ENCODE measurements around the gene EPHA1.
A peak's percentile ranks its signal among the peaks of the same experiment; 100 is the strongest.

Gene EPHA1

DNA sequence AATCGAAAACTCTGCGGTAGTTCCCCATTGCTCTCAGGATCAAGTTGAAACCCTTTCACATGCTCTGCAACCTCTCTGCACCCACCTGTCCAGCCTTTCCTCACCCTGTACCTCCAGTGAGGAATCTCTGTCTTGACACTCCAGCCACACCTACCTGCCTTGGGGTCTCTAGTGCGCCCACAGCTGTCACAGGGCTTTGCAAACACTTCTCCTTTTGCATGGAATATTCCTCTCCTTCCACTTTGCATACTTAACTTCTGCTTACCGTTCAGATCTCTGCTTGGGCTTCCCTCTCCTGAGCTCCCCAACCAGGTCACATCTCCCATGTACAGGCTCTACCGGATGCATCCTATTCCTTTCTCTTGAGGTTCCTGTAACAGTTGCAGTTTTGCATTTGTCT is 34.1 kb downstream of the EPHA1 start:
- DNase-seq (ENCODE audit: low spot score), result no peak

DNA sequence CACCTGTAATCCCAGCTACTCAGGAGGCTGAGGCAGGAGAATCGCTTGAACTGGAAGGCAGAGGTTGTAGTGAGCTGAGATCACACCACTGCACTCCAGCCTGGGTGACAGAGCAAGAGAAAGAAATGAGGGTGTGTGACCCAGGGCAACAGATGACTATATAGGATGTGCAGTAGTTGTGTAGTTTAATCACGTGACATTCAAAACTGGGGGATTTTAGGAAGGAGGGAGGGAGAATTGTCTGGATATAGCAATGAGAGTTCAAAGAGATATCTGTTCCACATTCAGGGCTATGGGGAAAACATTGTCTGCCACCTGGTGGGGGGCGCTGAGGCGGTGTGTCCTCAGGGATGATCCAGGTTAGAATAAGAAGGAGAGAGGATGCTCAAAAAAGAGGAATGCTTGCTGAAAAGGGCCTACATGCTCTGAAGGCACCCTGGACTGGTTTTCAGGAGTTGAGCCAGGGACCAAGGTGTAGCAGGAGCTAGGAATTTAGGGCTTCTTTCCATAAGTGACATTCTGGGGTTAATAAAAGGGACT is 35.3 kb downstream of the EPHA1 start:
- no peak for DNase-seq (ENCODE audit: low spot score)

DNA sequence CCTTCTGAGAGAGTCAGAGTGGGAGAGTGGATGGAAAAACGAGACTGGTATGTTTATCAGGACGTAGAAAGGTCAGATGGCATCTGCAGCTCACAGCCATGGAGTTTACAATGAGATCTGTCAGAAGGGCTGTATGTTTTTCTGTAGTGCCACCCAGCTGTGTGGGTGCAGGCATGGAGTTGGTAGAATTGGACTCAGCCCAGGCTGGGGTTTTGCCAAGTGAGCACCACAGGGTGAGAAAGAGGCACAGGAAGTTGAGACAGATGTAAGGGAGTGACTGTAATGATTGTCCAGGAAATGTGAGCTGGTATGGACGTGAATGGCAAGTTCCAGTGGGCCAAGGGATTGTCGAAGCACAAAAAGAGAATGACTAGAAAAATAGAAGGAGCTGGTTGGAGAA is 36.6 kb downstream of the EPHA1 start:
- peak; percentile 61 for DNase-seq (ENCODE audit: low spot score)

DNA sequence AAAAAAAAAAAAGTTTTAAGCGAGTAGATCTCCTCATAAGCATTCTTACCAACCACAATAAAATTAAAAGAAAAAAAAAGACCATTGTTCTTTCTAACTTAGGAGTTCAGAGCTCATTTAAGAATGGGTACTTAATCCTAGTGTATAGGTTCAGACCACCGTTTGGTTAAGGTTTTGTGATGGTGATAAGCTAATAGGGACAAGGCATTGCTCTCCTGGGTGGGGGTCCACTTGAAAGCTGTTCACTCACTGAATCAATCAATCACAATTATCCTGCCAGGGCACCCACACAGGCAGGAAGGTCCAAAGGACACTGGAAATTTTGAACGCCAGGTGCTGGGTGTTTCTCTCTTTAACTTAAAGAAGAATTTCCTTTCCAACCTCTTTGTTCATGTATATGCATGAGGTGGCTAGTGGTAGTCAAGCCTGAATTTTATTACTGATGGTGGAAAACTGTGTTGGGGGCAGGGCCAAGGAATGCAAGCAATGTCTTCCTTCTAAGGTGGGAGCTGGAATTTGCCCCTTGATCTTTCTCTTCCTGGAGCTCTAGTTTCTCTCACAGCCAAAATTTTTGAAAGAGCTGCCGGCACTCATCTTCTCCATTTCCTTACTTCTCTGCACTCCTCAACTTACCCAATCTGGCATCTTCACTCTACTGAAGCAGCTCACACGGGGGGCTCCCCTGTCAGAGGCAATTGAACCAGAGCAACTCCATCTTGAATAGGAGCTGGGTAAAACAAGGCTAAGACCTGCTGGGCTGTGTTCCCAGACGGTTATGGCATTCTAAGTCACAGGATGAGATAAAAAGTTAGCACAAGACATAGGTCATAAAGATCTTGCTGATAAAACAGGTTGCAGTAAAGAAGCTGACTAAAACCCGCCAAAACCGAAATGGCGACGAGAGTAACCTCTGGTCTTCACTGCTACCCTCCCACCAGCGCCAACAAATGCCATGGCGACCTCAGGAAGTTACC is 38.7 kb downstream of the EPHA1 start:
- DNase-seq (ENCODE audit: low spot score), result no peak

DNA sequence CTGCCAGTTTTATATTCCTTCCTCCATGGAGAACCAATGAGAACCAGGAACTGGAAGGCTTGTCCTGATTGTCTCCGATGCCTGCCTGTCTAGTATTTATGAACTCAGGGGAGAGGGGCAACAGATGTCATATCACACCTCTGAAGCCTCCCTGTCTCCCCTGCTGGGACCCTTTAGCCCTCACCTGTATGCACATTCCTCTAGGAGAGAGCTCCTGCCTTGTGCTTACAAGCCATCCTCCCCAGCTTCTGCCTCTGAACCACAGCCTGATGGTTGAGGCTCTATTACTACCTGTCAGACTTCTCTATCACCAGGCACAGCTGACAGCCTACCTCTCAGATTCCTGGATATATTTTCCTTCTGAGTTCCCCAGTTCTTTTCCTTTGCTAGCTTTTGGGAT is 40.3 kb downstream of the EPHA1 start:
- DNase-seq (ENCODE audit: low spot score), result no peak

DNA sequence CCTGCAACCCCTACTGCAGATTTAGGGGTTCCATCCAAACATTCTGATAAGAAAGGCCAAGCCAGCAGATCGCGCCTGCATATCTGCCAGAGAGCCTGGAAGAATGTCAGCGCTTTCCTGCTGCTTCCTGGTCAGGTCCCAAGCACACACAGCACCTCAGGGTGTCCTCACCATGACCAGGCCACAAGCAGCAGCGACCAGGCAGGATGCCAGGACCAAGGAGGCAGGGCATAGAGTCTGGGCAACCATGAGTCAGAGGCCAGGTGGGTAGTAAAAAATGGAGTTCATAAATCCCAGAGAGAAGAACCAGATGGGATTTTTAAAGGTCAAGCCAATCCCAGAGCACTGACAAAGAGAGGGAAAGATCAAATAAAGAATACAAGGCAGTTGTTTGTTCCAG is 40.7 kb downstream of the EPHA1 start:
- DNase-seq (ENCODE audit: low spot score), result no peak

DNA sequence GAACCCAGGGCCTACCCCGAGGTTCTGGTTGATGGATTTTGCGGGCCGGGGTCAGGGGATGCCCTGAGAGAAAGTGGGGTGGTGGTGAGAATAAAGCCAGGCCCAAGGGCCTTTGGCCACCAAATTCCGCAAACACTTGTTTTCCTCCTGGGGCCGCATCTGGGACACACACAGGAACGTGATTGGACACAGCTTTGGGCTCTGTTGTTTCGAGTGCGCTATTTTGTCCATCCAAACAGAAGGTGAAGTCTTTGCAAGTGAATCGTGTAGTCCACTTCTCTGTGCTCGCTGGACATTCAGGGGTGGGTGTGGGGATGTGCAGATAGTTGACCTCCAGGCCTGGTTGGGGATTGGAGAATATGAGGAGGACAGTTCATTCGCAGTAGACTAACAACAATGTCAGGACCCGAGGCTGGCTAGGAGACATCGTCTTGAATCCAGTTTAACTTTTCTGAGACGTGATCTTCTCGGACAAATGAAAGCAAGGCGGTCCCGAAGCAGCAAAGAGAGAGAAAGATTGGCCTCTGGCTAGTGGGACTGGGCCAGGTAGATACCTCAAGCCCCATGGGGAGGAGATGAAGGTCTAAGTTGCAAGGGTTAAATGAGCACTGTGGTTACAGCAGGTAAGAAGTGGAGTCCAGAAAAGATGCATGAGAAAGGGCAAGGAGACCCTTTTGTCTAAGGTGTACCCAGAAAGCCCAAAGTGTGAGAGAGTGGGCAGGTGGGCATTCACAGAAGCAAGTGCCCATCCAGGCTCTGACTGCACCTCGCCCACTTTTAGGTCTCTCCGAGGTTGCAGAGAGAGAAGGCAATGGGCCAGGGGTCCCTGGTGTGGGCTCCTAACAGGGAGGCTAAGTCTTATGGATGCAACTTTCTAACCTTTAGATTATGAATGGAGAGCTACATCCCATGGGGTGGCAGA is 45.4 kb downstream of the EPHA1 start:
- no peak for DNase-seq (ENCODE audit: low spot score)

DNA sequence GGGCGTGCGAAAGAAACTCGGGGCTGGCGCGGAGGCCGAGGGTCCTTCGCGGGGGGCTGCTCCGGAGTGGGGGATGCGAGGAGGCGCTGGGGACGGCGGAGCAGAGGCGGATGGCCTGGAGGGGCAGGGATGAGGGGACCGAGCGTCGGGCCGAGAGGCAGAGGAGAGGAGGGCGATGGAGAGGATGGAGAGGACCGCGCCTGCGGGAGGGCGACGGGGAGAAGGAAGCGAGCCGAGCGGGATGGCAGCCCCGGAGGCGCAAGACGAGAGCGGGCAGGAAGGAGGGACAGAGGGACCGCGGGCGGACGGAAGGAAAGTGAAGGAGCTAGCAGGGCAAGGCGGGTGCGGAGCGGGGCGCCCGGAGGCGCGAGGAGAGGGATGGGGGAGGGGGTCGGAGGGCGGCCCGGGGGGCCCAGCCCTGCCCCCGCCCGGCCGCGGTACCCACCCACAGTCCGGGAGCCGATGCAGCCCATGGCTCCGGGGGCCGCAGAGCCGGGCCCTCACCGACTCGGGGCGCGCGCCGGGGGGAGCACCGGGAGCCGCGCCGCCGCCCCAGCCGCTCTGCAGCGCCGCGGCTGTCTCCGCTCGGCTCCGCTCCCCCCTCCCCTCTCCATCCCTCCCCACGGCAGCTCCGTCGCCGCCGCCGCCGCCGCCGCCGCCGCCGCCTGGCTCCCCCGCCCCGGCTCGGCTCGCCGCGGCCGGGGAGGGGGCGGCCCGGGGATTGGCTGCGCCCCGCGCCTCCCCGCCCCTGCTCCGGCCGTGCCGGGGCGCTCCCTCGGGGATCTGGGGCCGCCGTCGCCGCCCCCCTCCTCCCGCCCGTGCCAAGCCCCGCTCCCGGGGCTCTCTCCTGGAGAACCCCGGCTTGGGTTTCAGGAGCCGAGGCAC is 46.3 kb downstream of the EPHA1 start, which contains the start of gene FAM131B:
TSS of gene FAM131B (minus strand) at position 583 of the 885 bp plus-strand sequence. CDS start at position 473, 110 bp downstream.
- DNase-seq (ENCODE audit: low spot score), result no peak

DNA sequence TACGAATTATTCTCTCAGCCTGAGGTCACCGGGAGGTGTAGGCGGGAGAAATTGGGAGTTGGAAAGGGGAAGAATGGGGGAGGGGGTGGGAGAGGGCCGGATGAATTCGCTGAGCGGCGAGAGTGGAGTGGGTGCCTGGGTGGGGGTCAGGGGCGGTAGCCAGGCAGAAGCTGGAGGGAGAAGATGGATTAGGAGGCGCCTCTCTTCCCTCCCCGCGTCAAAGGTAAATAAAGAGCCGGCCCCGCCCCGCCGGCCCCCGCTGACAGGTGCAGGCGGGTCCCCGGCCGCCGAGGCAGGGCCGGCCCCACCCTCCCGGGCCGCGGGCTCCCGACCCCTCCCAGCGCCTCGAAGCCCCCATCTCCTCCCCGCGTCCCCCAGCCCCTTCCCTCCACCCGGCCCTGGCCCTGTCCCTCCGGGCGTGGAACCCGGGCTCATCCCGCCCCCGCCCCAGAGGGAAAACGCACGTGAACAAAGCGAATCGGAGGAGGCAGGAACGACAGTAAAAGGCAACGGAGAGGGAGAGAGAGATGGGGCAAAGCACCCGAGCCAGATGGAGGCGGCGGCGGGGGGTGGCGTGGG is 47.0 kb downstream of the EPHA1 start:
- DNase-seq (ENCODE audit: low spot score), result no peak

DNA sequence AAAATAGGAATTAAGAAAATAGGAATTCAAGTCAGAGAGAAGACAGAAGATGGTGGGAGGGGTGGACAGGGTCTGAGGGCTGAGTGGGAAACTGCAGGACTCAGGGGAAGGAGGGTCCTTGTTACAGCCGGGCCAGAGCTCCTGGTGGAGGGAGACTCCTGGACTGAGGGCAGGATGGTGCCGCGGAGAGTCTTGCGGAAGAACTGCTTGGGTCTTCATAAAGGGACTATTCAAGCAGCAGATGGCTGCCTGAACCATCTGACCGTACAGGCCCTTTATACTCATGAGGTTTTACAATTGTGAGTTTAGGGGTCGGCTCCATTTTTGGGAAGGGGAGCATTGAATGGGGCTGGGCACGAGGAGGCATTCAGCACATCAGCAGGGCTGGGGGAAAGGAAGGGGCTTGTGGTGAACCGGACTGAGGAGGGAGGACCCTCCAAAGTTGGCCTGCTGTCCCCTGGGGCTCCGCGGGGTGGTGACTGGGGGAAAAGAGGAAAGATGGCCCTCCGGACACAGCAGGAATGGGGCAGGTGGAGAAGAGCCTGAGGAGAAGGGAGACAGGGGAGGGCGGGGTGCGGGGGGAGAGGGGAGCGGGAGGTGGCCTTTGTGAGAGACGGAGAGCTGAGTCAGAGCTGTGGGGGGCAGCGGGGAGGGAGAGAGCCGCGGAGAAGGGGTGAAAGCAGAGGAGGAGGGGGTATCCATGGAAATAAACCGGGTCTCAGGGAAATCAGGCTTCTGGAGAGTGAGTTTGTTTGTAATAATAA is 47.7 kb downstream of the EPHA1 start:
- DNase-seq (ENCODE audit: low spot score), result no peak

DNA sequence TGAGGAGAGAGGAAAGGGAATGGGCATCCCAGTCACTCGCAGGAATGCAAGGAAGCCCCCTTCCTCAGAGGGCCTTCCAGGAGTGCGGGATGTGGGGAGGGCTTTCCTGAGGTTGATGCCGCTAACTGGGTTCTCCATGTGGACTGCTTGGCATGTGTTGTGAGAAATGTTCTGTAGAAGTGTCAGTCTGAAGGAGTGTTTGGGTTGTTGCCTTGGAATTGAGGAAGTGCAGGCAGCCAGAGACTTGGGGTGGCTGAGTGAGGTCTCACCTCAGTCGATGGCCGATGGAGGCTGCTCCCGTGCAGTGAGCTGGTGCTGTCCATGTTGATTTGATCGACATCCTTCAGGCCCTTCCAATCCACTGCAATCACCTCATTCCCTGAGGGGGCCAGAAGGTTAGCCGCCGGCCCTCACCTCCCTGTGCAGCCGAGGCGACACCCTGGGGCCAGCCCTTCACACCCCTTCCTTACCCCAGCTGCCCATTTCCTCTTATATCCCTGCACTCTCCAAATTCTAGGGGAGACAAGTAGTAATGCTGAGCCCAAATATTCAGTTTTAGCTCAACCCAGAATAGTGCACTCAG is 48.8 kb downstream of the EPHA1 start:
- no peak for DNase-seq (ENCODE audit: low spot score)

DNA sequence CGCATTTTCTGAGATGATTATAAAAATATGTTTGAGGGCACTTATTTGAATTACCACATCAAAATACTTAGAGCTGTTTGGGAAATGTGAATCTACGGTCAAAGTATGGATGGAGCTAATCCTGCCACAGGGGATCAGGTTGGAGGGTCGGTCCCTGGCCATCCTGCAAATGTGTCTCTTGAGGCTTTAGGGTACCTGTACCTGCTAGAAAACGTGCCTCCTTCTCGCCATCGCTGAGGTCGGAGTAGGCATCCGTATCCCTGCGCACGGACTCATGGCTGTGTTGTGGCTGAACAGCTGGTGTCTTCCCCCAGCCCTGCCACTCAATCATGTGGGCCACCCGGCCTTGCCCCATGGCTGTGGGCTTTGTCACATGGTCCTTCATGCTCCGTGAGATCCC is 50.0 kb downstream of the EPHA1 start:
- no peak for DNase-seq (ENCODE audit: low spot score)

DNA sequence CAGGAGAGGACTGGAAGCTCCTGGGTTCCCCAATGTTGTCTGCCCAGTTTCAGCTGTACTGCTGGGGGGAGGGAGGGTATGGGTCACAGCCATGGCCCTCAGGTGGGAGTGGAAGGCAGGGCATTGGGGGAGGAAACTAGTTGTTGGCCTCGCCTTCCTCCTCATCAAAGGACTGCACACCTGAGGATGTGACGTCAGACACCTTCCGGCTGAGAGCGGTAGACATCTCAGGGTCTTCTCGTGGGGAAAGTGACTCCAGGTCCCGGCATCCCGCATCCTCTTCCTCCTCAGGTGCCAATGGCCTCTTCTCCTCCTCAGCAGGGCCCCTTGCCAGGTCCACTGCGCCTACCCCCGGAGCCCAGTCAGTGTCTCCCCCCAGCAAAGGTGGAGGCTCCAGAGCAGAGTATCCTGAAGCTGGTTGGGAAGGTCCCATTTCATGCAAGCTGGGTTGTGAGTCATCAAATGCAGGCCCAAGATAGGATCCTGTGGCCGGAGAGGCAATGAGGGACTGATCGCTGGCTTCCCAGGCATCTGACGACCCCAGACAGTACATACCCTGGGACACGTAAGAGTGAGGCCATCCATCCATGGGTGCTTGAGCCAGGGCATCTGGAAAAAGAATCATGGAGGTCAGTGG is 52.1 kb downstream of the EPHA1 start:
- DNase-seq (ENCODE audit: low spot score), result no peak

DNA sequence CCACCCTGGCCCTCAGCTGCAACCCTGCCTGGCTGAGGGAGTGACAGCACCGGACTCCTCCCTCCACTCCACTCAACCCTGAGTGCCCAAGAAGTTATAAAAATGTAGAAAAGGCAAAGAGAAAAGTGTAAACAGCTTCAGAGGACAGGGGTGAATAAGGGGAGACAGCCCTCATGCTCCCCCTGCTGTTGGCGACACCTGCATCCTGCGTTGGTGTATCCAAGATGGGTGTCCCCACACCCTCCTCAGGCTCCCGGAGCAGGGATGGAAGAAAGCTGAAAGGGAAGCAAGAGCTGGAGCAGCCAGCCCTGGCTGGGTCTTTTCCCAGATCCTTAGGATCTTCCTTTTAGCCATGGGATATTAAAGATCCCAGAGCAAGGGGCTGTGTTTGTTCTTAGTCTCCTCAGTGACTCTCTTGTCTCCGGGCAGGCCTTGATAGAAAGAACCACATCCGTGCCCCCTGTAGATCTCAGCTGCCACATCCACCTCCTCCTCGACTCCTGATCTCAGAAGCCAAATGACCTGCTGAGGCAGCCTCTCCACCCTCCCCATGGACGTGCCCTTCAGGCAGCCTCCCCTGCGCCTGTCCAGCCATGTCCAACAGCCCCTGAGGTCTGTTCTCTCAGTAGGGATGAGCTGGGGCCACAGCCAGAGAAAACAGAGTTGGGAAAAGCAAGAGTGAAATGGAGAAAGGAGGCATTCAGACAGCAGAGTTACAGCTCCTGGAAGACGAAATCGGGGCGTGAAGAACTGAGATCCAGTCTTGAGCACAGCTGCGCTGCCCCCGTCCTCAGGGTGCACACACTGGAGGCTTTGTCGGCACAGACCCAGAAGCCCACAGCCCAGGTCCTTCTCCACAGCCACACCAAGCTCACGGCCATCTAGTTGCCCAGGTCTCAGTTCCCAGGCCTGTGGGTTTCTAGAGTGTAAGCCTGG is 52.9 kb downstream of the EPHA1 start:
- DNase-seq (ENCODE audit: low spot score), result no peak

DNA sequence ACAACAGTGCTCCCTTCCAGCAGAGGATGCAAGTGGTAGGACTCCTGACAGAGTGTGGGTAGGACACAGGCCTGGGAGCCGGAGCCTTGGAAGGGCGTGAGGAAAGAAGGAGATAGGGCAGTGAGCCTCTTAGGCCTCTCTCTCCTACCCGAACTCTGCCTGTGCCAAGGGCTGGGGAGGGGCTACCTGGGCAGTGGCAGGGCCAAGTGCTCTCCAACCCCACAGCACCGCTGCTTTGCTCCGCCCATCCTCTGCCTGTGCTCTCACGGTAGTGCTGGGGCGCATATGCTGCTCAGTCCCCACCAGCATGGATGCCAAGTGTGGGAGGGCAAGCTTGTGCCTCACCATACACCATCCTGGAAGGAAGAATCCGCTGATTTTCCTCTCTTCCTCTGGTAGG is 53.7 kb downstream of the EPHA1 start:
- DNase-seq (ENCODE audit: low spot score), result no peak

DNA sequence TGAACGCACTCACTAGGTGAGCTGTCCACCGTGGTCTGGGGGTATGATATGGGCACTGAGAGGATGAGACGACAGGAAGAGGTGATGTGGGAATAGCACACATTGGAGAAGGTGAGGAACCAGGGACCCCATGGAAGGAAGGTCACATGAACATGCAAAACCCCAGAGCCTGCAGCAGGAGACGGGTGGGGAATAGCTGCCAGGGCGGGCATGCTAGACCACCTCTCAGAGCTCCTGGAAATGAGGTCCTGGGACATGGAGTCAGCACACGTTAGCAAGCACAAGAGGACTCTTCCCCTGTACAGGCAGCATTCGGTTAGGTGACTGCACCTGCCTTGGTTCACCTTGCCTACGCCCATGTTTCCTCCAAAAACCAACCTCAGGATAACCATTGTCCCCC is 54.3 kb downstream of the EPHA1 start:
- DNase-seq (ENCODE audit: low spot score), result no peak

DNA sequence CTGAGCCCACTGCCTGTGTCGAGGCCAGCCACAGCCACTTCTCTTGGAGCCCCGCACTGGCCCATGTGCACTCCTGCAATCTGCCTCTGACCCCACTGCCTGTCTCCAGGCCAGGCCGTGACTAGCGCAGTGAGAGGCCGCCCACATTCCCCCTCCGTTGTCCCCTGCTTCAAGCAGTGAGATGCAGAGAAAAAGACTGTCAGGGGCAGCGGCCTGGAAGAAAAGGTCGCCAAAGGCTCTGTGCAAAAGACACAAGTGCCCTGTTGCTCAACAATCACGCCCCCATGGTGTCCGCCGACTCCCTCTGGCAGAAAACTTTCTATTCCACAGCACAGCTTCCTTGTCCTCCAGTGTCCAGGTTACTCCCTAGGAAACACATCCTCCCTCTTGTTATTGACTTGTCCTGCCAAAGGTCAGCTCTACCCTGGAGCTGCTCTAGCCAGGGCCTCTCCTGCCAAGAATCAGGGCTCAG is 56.1 kb downstream of the EPHA1 start:
- DNase-seq (ENCODE audit: low spot score), result no peak

DNA sequence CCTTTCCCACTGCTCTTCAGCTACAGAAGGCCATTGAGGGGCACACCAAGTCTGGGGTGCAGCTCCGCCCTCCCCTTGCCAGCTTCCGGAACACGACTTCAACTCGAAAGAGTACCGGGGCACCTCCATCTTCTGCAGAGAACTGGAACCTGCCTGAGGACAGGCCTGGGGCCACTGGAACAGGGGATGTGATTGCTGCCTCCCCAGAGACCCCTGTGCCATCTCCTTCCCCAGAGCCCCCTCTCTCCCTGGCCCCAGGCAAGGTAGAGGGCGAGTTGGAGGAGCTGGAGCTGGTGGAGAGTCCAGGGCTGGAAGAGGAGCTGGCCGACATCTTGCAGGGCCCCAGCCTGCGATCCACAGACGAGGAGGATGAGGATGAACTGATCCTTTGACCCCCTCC is 57.1 kb downstream of the EPHA1 start:
- no peak for DNase-seq (ENCODE audit: low spot score)
